Cerebellar cortex (tissue), 1 donor: ENCODE measurements around the gene GAS2.
"Not testable (repeated sequence)": the region's sequence is repeated elsewhere in the genome, so short reads cannot be mapped to it uniquely, and the experiment has no call there.

ENCODE experiments used
- DNase-seq: peaks from one replicate; pipeline ENCODE4 v3.0.0-alpha.2; 2015; ENCODE audit warnings: low spot score

GAS2 gene

DNA sequence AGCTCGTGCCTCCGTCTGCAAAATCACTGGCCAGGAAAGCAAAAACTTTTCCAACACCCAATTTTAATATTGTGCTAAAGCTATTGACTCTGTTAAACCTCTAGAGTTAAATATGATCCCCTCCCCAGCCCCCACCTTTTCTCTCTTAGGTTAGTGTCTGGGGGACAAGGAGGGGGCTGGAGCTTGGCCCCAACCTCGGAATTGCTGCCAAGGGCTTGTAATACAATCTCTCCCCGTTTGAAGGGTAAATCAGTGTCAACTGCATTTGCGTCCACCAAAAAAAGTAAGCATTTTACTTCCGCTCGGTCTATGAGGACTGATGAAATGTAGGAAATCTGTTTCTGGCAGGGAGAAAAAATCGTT, at the start of gene GAS2:
Gene GAS2, plus strand, starts transcription at position 287 of the 363 bp plus-strand sequence. CDS start 8,259 bp downstream, outside the sequence.
- no peak for DNase-seq

DNA sequence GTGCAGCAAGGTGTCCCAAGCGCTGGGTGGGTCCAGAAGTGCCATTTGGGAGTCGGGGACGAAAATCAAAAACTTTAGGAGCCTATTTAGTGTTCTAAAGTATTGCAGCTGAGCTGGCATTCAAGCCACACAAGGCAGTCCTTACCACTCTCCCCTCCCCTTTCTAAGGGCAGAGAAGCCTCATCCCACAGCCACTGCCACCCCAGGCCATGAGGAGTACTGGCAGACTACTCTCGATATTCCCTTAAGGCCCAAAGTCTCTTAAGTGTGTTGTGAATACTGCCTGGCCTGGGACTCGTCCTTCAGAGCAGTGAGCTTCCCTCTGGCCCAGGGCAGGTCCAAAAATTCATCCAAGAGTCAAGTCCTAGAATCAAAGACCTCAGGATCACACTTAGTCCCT, 48.5 kb upstream of the GAS2 start:
- DNase-seq, result no peak

DNA sequence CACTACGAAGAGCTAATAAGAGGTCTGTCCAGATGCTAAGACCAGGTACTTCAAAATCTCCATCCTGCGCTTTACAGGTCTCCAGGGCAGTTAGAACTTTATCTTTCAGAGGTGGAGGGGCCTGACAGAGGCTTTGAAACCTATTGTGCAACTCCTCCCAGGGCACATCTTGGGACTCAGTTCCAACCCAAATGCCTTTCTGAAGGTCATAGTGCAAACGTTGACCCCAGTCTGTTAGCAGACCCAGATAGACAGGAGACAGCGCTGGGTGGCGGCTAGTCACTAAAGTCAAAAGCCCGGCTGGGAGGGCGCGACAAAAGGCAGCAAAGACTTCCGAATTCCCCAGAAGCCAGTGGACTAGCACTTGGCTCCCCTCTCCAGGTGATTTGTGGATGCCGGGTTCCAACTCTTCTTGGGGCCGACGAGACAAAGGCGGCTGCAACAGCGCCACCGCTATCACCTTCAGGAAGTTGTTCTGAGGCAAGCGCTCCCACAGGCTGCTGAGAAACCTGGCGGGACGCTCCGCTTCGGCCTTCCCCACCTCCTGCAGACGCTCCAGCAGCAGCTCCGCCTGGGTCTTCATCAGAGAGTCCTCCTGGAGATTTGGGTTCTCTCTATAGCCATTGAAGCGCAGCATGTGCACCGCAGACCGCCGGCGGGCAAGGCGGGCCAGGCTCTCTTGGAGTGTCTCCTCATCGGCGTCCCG, 41.5 kb upstream of the GAS2 start:
- peak; percentile 78 for DNase-seq

DNA sequence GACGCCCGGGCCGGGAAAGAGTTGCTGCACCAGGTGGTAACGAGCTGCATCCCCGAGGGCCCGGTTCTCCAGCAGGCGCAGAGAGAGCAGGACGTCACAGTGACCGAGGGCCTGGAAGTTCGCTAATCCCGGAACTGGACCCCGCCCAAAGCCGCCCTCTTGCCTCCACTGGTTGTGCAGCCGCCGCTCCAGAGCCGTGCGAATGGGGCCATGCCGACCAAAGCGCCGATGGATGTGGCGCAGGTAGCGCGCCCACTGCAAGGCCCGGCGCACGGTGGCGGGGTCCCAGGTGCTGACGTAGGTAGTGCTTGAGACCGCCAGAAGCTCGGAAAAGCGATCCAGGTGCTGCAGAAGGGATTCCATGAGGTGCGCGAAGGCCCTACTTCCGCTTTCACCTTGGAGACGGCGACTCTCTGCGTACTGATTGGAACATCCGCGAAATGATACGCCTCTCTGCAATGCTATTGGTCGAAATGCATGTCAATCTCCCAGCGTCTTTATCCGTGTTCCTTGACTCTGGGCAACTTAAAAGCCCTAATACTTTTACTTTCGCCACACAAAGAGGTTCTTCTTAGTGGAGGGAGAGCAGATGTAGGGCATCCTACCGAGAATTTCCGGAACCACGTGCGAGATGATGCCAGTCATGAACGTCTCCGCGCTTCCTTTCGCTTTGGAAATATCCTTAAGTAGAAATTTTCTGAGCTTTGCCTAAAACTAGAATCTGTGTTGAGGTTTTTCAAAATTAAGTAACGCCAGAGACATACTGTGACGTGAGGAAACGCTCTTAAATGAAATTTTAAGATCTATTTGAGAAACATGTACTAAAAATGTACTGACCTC, 40.7 kb upstream of the GAS2 start, which contains the start of gene FANCF:
Gene FANCF, minus strand, starts transcription at position 376 of the 840 bp plus-strand sequence. Its CDS starts 13 bp downstream, at position 363.
- DNase-seq, result peak; percentile 97

DNA sequence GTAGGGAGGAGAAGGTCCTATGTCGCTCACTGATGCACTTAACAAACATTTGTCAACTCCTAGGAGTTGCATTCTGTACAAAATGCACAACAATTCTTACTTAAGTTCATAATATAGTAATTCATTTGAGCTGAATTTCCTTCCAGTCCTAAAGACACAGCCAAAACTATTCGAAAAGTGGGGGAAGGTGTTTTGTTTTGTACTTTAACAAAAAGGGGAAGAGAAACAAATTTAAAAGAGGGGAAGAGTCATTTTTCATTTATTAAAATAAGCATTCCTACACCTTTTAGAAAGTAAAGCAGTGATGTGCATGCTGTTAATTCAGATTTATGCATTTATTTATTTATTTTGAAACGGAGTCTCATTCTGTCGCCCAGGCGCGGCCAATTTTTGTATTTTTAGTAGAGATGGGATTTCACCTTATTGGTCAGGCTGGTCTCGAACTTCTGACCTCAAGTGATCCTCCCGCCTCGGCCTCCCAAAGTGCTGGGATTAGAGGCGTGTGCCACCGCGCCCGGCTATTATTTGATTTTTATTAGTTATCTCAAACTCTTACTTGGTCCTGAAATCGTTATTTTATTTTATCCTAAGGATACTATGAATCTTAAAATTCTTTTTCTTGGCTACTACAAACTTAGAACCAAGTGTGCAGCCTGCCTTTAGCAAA, 39.7 kb upstream of the GAS2 start:
- no peak for DNase-seq

DNA sequence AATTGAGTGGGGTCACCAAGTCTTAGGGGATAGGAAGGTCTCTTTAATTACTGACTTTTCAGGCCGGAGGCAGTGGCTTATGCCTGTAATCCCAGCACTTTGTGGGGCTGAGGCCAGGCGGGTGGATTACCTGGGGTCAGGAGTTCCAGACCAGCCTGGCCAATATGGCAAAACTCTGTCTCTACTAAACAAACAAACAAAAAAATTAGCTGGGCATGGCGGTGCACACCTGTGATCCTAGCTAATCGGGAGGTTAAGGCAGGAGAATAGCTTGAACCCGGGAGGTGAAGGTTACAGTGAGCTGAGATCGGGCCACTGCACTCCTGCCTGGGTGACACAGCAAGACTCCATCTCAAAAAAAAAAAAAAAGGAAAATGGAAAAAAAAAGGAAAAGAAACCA, 39.0 kb upstream of the GAS2 start:
- no peak for DNase-seq

DNA sequence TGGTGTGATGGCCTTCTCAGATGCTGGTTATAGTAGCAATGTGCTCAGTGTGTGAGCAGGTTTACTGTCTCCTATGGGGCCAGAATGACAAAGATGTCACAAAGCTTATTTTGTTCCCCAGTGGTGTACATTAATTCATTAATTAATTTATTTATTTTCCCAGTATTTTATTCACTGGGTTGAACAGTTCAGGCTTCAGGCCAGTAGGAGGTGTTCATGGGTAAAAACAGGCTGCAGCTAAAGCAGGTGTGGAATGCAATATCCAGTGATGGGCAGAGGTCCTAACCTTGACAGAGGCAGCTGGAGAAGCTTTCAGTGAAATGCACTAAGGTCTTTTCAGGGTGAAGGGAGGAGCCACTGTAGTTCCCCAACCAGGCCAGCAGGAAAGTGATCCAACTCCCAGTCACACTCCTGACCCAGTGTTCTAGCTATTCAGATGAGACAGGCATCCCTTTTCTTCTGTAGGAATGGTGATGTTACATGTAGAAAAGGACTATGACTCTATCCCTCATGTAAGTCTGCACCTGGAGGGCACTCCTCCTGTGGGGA, 33.0 kb upstream of the GAS2 start:
- no peak for DNase-seq

DNA sequence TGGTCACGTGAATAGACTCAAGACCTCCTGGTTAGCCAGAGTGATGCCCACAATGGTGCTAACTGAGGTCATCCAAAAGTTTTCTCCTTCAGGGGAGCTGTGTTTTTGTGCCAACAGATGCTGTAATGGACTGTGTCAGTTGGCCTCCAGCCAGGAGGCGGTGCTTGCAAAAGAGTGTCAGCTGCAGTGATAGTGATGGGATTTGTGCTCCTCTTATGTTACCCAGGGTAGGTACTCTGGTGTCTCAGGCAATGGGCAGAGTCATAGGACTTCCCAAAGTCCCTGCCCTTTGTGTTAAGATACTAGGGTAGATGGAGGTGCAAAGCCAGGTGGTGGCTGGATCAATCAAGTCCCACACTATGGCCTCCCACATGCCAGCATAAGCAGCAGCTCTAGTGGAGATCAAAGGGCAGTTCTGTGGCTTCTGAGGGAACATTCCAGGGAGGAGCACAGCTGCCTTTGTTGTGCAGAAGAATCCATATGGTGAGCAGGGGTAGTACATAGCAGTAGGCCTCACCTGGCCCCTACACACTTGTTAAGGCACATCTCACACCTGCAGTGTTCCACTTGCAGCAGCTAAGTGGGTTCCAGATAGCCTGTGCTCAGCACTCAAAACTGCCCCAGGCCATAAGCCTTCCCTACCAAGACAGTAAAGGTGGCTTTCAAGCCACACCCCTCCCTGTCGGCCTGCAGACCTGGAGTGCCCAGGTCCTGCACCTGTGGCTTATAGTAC, 31.3 kb upstream of the GAS2 start:
- DNase-seq, result no peak

DNA sequence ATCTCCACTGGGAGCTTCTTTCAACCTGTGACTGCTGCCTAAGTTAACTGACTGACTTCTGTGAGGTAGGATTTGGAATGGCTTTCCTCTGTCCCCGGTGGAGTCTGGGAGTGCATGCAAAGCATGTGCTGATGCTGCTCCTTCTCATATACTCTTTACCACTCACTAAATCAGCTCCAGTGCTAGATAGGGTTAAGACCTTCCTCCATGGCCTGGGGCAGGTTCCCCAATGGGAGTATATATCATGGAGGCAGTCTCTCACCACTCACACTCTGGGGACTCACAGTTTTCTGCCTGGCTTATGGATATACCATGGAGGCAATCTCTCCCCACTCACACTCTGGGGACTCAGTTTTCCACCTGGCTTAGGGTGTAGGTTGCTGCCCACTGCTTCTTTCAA, 30.7 kb upstream of the GAS2 start:
- DNase-seq, result no peak

DNA sequence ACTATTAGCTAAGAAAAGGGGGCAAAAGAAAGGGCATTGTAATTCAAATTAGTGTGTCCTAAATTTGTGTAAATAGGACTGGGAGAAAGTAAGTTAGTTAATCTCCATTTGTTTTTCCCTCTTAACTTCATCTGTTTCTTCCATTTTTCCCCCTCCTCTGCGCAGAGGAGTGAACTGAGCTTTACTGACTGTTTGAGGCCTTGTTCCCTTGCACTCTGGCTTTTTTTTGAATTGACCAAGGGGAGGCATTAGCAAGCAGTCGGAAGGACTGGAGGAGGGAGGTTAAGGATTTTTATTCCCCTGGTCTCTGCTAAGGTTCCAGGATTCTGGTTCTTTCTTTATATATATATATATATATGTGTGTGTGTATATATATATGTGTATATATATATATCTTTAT, 25.5 kb upstream of the GAS2 start:
- no peak for DNase-seq

DNA sequence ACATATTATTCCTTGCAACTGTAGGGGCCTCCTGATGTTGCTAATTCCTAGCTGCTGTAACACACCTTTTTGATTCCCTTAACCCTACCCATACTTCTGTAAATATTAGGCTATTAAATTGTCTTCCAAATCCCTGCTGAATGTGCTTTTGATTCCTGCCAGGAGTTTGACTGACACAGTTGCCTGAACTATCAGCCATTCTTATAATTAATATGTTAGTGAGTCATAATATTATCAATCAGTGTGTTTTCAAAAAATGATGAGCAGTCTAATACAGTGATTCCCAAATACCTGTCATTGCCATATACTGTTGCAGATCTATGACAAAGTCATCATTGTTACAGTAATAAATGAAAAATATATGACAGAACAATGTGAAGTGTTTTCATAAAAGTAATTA, 24.9 kb upstream of the GAS2 start:
- no peak for DNase-seq

DNA sequence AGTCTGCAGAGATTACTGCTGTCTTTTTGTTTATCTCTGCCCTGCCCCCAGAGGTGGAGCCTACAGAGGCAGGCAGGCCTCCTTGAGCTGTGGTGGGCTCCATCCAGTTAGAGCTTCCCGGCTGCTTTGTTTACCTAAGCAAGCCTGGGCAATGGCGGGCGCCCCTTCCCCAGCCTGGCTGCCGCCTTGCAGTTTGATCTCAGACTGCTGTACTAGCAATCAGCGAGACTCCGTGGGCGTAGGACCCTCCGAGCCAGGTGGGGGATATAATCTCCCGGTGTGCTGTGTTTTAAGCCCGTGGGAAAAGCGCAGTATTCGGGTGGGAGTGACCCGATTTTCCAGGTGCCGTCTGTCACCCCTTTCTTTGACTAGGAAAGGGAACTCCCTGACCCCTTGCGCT, 14.1 kb upstream of the GAS2 start:
- not testable (repeated sequence) for DNase-seq

DNA sequence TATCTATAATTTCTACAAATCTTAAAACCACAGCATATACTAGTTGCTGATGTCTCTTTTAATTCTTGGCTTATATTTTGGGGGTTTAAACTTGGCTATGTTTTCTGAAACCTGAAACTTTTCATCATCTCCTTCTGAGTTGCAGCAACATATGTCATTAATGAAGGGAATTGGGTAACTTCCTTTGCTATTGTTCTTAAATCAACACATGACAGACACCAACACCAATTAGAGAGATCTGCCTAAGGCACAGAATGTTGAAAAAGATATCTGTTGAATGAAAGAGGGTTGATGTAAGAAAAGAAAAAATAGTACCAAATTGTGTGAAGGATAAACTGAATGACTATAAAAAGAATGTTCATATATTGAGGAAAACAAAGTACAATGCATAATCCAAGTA, 10.3 kb upstream of the GAS2 start:
- DNase-seq, result no peak

DNA sequence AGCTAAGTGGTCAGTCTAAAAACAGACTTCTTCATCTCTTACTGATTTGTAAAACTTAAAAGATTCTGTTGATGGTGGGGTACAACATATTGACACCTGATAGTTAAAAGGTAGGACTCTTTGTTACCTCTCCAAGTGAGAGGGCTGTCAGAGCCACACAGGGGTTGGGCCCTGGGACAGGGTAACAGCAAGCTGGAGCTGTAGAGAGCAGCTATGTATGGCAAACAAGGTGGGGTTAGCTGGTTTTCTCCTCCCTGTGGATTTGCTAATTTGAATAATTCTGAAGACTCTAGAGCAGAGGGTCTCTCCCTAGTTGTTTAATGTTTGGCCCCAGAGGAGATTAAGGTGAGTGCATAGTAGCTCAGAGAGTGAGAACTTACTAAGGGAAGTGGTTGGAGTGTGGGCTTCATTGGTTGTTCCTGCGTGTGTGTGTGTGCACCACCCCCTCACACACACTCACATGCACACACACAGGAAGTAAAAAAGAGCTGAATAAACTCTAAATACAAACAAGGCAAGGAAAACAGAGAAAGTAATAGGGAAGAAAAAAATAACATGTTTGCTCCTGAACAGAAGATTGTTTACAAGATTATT, 9.2 kb upstream of the GAS2 start:
- DNase-seq, result no peak

DNA sequence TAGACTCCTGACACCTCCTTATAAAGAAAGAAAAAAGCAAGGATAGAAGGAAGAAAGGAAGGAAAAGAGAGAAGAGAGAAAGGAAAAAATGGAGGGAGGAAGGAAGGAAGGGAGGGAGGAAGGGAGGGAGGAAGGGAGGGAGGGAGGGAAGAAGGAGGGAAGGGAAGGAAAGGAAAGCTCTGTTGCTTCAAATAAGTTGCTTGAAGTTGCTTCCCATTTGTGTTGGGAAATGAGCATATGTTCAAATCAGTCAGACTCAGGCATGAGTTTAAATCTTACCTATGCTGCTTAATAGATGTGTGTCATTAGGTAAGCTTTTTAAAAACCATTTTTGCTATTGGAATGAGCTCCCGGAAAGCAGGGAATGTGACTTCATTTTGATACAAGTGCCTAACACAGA, 6.6 kb upstream of the GAS2 start:
- no peak for DNase-seq

DNA sequence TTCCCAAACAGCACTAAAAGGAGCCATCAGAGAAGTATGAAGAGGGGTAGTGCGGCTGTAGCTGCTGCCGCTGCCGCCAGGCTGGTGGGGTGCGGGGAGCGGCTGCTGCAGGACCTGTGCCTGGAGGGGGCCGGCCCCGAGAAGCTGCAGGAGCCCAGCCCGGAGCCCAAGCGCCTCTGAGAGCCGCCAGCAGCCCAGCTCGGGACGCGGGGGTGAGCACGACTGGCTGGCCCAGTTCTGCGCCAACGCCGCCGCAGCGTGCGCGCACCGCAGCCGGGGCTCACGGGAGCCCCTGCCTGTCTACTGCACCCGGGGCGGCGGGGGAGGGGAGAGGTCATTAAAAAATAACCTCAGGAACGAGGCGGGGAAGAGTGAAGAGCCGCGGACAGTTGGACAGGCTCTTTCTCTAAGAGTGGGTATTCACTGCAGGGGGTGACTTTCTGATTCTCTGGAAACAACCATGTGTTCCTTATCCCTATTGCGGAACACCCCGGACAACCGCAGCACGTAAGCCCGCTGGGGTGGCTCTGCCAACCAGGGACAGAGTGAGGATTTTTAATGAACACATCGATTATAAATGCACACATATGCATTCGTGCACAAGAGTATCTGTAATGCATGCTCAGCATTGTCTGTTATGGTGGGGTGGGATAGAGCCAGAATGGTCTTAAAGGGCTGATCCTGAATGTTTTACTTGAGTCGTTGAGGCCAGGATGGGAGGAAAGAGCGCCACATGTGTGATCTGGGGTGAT, 453 bp downstream of the GAS2 start:
- no peak for DNase-seq

DNA sequence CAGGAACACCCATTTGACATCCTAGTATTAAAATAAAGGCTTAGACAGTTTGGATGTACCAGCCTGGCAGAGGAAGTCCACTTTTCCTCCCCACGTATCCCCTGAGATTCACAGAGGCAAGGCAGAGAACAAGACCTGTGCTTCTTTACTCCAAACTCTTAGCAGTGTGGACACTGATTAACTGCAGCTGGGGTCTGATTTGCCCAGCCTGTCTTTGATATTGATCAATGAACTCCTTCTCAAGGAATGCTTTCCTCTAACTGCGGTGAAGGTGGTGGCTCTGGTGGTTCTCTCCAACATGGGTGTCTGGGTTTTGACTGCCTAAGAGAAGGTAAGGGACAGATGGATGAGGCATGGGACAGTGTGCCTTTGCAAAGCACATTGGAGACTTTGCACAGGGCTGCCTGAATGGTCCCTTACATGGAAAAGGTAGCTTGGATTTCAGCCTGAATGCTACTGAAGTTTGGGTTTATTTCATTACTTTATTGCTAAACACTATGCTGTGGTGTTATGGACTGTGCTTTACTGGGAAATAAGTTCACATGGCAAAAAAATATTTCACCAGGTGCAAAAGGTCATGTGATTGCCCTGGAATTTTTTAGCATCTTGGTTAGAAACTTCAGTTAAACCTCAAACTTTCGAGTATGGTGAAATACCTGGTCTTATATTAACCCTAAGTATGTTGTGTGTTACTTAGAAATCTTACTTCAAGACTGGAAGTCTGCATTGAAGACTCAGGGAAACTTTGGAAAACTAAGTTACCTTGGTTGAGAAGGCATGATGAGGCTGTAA, 1.8 kb downstream of the GAS2 start:
- no peak for DNase-seq

DNA sequence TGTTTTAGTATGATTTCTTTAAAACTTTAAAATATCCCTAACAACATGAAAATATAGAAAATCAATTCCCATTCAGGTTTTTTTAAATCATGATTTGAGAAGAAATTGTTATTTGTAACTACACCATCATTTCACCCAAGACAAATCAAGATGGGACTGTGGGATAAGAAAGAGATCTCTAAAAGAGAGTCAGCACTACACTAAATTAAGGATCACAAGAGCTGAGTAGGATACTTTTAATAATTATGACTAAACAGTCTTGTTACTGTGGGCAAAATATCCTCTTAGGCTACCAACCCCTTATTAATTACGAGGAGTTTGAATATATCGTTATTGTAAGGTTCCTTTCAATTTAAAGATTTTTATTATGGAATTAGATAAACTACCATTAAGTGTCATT, 3.0 kb downstream of the GAS2 start:
- no peak for DNase-seq

DNA sequence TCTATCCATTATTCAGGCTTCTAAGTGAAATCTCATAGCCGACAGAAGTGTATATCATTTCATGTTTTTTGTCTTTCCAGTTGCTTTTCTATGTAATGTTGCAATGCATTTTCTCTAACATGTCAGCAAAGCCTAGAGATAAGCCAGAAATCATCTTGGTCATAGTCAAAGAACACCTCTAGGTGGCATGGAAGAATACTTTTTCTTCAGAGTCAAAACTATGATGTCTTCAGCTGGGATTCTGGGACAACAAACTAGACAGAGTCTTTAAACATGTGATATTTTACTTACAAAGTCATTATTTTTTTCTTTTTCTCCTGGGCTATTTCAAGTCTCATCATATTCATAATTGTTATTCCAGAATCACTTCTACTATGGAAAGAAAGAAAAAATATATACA, 4.4 kb downstream of the GAS2 start:
- DNase-seq, result no peak

DNA sequence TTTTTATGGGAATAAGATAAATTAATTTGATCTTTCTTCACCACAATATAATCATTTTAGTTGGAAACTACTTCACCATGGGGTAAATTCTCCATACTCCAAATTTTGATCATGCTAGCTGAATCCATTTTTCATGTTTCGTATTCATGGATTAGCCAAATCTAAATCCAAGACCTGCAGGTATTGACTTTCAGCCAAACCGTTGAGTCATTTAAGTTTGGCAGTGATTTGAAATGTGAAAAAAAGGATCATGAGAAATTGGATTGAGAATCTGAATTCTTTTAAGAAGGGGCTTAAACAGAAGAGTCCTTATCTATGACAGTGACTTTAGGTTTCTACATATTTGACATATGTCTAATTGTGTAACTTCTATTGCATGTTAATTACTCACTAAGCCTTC, 5.3 kb downstream of the GAS2 start:
- no peak for DNase-seq
